Measurements from ENCODE around the gene PEX7. TPM values are rescaled to one million over a fixed set of nuclear protein-coding genes. Genes with fewer than 3 reads are reported as not detected.
"Not testable (repeated sequence)": the region's sequence is repeated elsewhere in the genome, so short reads cannot be mapped to it uniquely, and the experiment has no call there.

The PEX7 gene
- total RNA-seq, 2 experiments from 2014 or later = 2.5 to 3.3 TPM

DNA sequence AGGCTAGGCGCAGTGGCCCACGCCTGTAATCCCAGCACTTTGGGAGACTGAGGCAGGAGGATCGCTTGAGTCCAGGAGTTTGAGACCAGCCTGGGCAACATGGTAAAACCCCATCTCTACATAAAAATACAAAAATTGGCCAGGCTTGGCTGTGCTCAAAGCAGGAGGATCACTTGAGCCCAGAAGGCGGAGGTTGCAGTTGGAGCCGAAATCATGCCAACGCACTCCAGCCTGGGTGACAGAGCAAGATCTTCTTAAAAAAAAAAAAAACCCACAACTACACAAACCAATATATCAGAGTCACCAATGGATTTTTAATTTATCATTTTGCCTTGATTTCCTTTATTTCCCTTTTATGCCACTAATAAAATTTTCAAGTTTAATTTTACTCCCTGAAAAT is 39.4 kb upstream of the PEX7 start:
- POLR2A ChIA-PET = no interaction called here
- Mint-ChIP-seq H3K4me1 (ENCODE audit: low read depth) (peaks cover 63% of the 10 kb centered on the region), H3K27me3 (ENCODE audit: low read depth) (no peaks in the 10 kb centered on the region), H3K36me3 (ENCODE audit: low read depth) (peaks cover 48% of the 10 kb centered on the region), H3K9me3 (ENCODE audit: insufficient read depth) (no peaks in the 10 kb centered on the region), H3K4me3 (no peak overlapping the region), H3K27ac (no peak overlapping the region)
- CTCF ChIA-PET = interaction anchor here (1.7 to 4.7 kb wide), 2 partner anchors 9 to 19 kb away, joined by 6 to 32 read pairs; partner anchors contain the start of gene MAP3K5
- ATAC-seq = no peak
- no peak for DNase-seq

- DNase-seq (peak; percentile 26), ATAC-seq (peak; percentile 69)
- CTCF ChIA-PET = interaction anchor here (0.7 to 9.6 kb wide), 5 partner anchors 8 to 420 kb away, joined by 3 to 496 read pairs (median 3); partner anchors contain the start of gene MAP3K5
- Mint-ChIP-seq H3K36me3 (ENCODE audit: low read depth) (peaks cover 54% of the 10 kb centered on the region), H3K27me3 (ENCODE audit: low read depth) (no peaks in the 10 kb centered on the region), H3K27ac (peak overlapping the region; percentile 77), H3K4me3 (peak overlapping the region; percentile 51), H3K9me3 (ENCODE audit: insufficient read depth) (no peaks in the 10 kb centered on the region), H3K4me1 (ENCODE audit: low read depth) (peaks cover 69% of the 10 kb centered on the region)
- POLR2A ChIA-PET = interaction anchor here (0.8 to 1.0 kb wide), 2 partner anchors 9 to 19 kb away, joined by 4 to 5 read pairs; partner anchors contain the start of gene MAP3K5
These were observed 38.7 kb upstream of the PEX7 start for GRCh38 chr6:136783495-136784270.

- H3K27me3 Mint-ChIP-seq (ENCODE audit: low read depth) = no peaks in the 10 kb centered on the region
- H3K36me3 Mint-ChIP-seq (ENCODE audit: low read depth) = peaks cover 57% of the 10 kb centered on the region
- peak overlapping the region; percentile 51 for H3K4me3 Mint-ChIP-seq
- ChIA-PET POLR2A (interaction anchor here (0.8 to 1.0 kb wide), 2 partner anchors 8 to 20 kb away, joined by 4 to 5 read pairs; partner anchors contain the start of gene MAP3K5), CTCF (interaction anchor here (0.7 to 9.6 kb wide), 5 partner anchors 7 to 421 kb away, joined by 3 to 496 read pairs (median 3); partner anchors contain the start of gene MAP3K5)
- no peaks in the 10 kb centered on the region for H3K9me3 Mint-ChIP-seq (ENCODE audit: insufficient read depth)
- DNase-seq (no peak), ATAC-seq (no peak)
- H3K4me1 Mint-ChIP-seq (ENCODE audit: low read depth) = peaks cover 73% of the 10 kb centered on the region
- H3K27ac Mint-ChIP-seq = peak overlapping the region; percentile 77
These were observed 38.1 kb upstream of the PEX7 start for GRCh38 chr6:136784271-136784664.

DNA sequence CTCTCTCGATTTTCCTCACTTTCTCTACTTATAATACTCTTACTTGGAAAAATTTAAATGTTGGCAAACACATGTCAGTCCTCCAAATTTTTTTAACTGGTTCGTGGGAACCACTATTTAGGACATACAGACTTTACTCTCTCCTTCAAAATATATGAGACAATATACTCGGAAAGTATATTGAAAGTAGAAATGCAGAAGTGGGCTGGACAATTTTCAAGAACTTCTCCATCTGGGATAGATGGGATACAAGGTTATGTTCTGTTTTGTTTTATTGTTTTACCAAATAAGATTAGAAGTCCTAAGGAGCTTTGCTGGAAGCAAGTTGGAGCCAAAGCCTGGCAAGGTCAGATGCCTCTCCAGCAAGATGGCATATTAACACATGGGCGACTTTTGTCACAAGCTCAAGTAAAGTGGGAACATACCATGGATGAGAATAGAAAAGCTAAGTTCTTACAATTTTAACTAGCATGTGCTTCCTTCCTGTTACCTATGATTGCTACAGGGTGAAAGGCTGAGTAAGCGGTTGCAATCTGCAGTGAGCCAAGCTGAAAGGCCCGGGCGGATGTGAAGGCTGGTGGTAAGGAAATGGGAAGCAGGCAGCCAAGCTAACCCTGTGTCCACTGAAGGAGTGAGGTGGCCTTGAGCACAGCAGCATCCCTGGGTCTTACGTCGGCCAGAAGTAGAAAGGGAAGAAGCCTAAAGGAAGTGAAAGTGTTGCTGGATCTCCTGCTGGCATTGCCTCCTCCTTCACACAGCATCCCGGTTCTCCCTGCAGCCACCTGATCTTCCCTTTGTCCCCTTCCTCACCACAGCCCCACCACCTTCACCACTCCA is 37.3 kb upstream of the PEX7 start:
- H3K9me3 Mint-ChIP-seq (ENCODE audit: insufficient read depth) = no peaks in the 10 kb centered on the region
- ChIA-PET CTCF (interaction anchor here (0.9 to 9.6 kb wide), 4 partner anchors 21 to 141 kb away, joined by 3 to 496 read pairs (median 4); no protein-coding TSS in a partner anchor), POLR2A (no interaction called here)
- peaks cover 60% of the 10 kb centered on the region for H3K36me3 Mint-ChIP-seq (ENCODE audit: low read depth)
- peaks cover 73% of the 10 kb centered on the region for H3K4me1 Mint-ChIP-seq (ENCODE audit: low read depth)
- H3K4me3 Mint-ChIP-seq = peak overlapping the region; percentile 53
- H3K27me3 Mint-ChIP-seq (ENCODE audit: low read depth) = no peaks in the 10 kb centered on the region
- DNase-seq (peak; percentile 59), ATAC-seq (peak; percentile 60)
- H3K27ac Mint-ChIP-seq = peak overlapping the region; percentile 89

DNA sequence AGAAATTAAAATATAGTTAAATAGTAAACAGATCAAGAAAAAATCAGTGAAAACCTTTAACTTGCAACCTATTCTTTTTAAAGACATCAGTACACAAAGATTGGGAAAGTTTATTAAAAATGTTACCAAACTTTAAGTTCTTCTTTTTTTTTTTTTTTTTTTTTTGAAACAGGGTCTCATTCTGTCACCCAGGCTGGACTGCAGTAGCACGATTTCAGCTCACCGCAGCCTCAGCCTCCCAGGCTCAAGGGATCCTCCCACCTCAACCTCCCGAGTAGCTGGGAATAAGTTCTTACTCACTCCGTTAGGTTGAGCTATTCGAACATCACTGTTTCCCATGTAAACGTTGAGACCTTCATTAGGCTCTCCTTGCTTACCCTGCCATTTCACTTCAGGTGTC is 35.7 kb upstream of the PEX7 start:
- no peak overlapping the region for H3K4me3 Mint-ChIP-seq

DNA sequence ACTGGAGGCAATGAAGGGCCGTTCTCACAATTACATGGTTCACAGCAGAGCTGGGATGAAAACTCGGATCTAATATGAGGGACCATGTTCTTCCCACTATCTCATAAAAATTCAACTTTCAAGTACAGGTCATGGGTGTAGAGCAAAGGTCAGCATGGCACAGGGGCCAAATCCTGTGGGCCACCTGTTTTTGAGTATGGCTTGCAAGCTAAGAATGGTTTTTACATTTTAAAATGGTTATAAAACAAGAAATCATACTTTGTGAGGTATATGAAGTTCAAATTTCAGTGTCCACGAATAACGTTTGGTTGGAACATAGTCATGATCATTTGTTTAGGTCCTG is 34.7 kb upstream of the PEX7 start:
- DNase-seq = no peak
- ChIA-PET POLR2A (interaction anchor here (1.3 kb wide), 1 partner anchor 140 kb away, joined by 3 read pairs; no protein-coding TSS in a partner anchor), CTCF (interaction anchor here (1.0 to 9.6 kb wide), 3 partner anchors 24 to 143 kb away, joined by 3 to 496 read pairs (median 13); no protein-coding TSS in a partner anchor)
- Mint-ChIP-seq H3K27me3 (ENCODE audit: low read depth) (no peaks in the 10 kb centered on the region), H3K9me3 (ENCODE audit: insufficient read depth) (no peaks in the 10 kb centered on the region), H3K4me1 (ENCODE audit: low read depth) (peaks cover 72% of the 10 kb centered on the region), H3K27ac (no peak overlapping the region), H3K36me3 (ENCODE audit: low read depth) (peaks cover 58% of the 10 kb centered on the region), H3K4me3 (peak overlapping the region; percentile 35)
- ATAC-seq = no peak

More for the DNA sequence above, 35.7 kb upstream of the PEX7 start:
- no peak overlapping the region for H3K27ac Mint-ChIP-seq
- no peaks in the 10 kb centered on the region for H3K27me3 Mint-ChIP-seq (ENCODE audit: low read depth)
- CTCF ChIA-PET = interaction anchor here (0.8 to 9.6 kb wide), 3 partner anchors 23 to 142 kb away, joined by 3 to 496 read pairs (median 13); no protein-coding TSS in a partner anchor
- ATAC-seq (no peak), DNase-seq (no peak)
- POLR2A ChIA-PET = interaction anchor here (1.3 to 1.5 kb wide), 2 partner anchors 24 to 139 kb away, joined by 3 read pairs; no protein-coding TSS in a partner anchor
- no peaks in the 10 kb centered on the region for H3K9me3 Mint-ChIP-seq (ENCODE audit: insufficient read depth)
- H3K36me3 Mint-ChIP-seq (ENCODE audit: low read depth) = peaks cover 64% of the 10 kb centered on the region
- peaks cover 77% of the 10 kb centered on the region for H3K4me1 Mint-ChIP-seq (ENCODE audit: low read depth)

- Mint-ChIP-seq H3K27ac (peak overlapping the region; percentile 54), H3K4me3 (peak overlapping the region; percentile 35), H3K27me3 (ENCODE audit: low read depth) (no peaks in the 10 kb centered on the region), H3K4me1 (ENCODE audit: low read depth) (peaks cover 69% of the 10 kb centered on the region), H3K9me3 (ENCODE audit: insufficient read depth) (no peaks in the 10 kb centered on the region), H3K36me3 (ENCODE audit: low read depth) (peaks cover 55% of the 10 kb centered on the region)
- ATAC-seq = no peak
- ChIA-PET CTCF (interaction anchor here (1.0 to 9.6 kb wide), 3 partner anchors 25 to 144 kb away, joined by 3 to 496 read pairs (median 13); no protein-coding TSS in a partner anchor), POLR2A (interaction anchor here (1.3 kb wide), 1 partner anchor 141 kb away, joined by 3 read pairs; no protein-coding TSS in a partner anchor)
- no peak for DNase-seq
These were observed 34.1 kb upstream of the PEX7 start for GRCh38 chr6:136788069-136788902.

DNA sequence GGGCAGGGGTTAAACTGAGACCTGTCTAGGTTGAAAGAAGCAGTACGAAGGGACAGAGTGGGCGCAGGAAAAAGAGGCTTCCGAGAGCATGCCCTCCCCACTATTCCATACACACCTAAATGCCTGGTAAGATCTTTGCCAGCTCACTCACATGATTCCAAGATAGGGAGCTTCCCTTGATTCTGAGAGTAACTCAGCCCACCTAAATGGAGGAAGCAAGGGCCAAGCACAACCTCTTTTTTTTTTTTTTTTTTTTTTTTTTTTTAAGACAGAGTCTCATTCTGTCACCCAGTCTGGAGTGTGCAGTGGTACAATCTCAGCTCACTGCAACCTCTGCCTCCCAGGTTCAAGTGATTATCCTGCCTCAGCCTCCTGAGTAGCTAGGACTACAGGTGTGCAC is 33.0 kb upstream of the PEX7 start:
- H3K27me3 Mint-ChIP-seq (ENCODE audit: low read depth); H3K9me3 Mint-ChIP-seq (ENCODE audit: insufficient read depth); POLR2A ChIA-PET; DNase-seq; ATAC-seq; H3K27ac Mint-ChIP-seq: not testable (repeated sequence)
- H3K4me1 Mint-ChIP-seq (ENCODE audit: low read depth) = peaks cover 60% of the 10 kb centered on the region
- peak overlapping the region; percentile 28 for H3K4me3 Mint-ChIP-seq
- H3K36me3 Mint-ChIP-seq (ENCODE audit: low read depth) = peaks cover 44% of the 10 kb centered on the region
- CTCF ChIA-PET = interaction anchor here (3.7 to 9.6 kb wide), 3 partner anchors 16 to 145 kb away, joined by 40 to 496 read pairs (median 98); no protein-coding TSS in a partner anchor

DNA sequence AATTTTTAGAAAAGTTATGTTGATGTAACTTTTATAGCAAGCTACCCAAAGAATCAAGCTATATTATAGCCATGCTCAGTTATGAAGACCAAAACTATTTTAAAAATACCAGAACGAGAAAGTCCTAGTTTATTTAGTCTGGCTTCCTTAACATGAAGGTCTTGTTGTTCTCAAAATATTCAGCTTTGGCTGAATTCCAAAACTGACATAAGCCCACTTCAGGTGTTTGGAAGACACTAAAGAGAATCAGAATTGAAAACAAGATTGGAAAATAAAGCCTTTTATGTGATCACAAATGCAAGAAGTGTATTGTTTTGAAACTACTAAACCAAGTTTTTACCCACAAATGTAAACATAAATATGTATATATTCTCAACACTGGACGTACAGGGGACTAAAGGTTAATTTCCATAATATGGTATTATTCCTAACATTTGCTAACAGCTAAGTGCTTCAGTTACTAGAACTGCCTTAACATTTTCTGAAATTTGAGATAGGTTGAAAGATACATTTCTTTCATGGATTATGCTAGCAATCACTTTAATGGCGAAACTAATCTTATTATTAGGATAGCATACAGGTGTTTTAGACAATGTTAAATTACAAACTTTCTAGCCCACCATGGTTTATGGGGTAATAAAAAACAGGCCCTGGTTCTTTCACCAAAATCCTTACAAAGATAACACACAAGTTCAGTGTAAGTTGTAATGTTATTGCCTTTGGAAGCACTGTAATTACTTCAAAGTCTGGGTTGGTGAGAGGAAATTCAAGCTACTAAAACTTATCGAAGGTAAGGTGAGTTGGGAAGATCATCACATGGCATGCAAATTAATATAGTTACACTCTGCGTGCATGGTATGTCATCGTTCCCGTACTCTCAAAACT is 31.7 kb upstream of the PEX7 start:
- Mint-ChIP-seq H3K36me3 (ENCODE audit: low read depth) (peaks cover 32% of the 10 kb centered on the region), H3K27me3 (ENCODE audit: low read depth) (no peaks in the 10 kb centered on the region), H3K27ac (peak overlapping the region; percentile 81), H3K4me3 (peak overlapping the region; percentile 96), H3K9me3 (ENCODE audit: insufficient read depth) (no peaks in the 10 kb centered on the region), H3K4me1 (ENCODE audit: low read depth) (peaks cover 48% of the 10 kb centered on the region)
- no peak for ATAC-seq
- DNase-seq = no peak
- ChIA-PET POLR2A (interaction anchor here (0.6 to 3.4 kb wide), 5 partner anchors 27 to 500 kb away, joined by 3 to 29 read pairs (median 3); no protein-coding TSS in a partner anchor), CTCF (interaction anchor here (0.7 to 9.6 kb wide), 11 partner anchors 8 to 500 kb away, joined by 3 to 496 read pairs (median 32); partner anchors contain the start of gene PEX7)
